Duodenal mucosa (tissue), 2 donors: ENCODE data around the gene TLDC2.

Source experiments
- H3K27ac ChIP-seq: one replicate; pipeline ENCODE4 v1.7.0; 2013; ENCODE audit warnings: low read depth, low read length
- H3K27me3 ChIP-seq, 2 donors: one replicate each; pipeline ENCODE4 v1.7.0; 2013; ENCODE audit warnings: low read length in 2 of 2, control low read depth in 1 of 2; ENCODE audit not compliant: insufficient read depth in 2 of 2, control insufficient read depth in 1 of 2
- H3K36me3 ChIP-seq, 2 donors: one replicate each; pipeline ENCODE4 v1.7.0; 2013; ENCODE audit warnings: low read length in 2 of 2, control low read depth in 1 of 2; ENCODE audit not compliant: insufficient read depth in 2 of 2, control insufficient read depth in 1 of 2
- H3K4me1 ChIP-seq, 2 donors: one replicate each; pipeline ENCODE4 v1.7.0; 2013; ENCODE audit warnings: low read length in 2 of 2, control low read depth in 1 of 2; ENCODE audit not compliant: insufficient read depth in 2 of 2, control insufficient read depth in 1 of 2
- H3K4me3 ChIP-seq, 2 donors: one replicate each; pipeline ENCODE4 v1.7.0; 2013; ENCODE audit warnings: low read length in 2 of 2, low read depth in 1 of 2
- H3K9ac ChIP-seq, 2 donors: one replicate each; pipeline ENCODE4 v1.7.0; 2013; ENCODE audit warnings: low read length in 2 of 2, low read depth in 1 of 2
- H3K9me3 ChIP-seq, 2 donors: one replicate each; pipeline ENCODE4 v1.7.0; 2013; ENCODE audit warnings: low read length in 2 of 2, control low read depth in 1 of 2; ENCODE audit not compliant: control insufficient read depth in 1 of 2

Gene TLDC2

GRCh38 chr20:36937402-36937770, 61.4 kb downstream of the TLDC2 start:
- H3K9ac ChIP-seq = no peak overlapping the region
- H3K27me3 ChIP-seq = no peaks in the 10 kb centered on the region
- H3K9me3 ChIP-seq = no peaks in the 10 kb centered on the region
- H3K4me1 ChIP-seq = peaks cover 17 to 22% of the 10 kb centered on the region in 2 donors
- H3K27ac ChIP-seq = no peak overlapping the region
- H3K36me3 ChIP-seq = peaks cover 0 to 24% of the 10 kb centered on the region in 2 donors
- H3K4me3 ChIP-seq = no peak overlapping the region

GRCh38 chr20:36941401-36941835, 65.5 kb downstream of the TLDC2 start:
- peak overlapping the region; percentile 41 for H3K27ac ChIP-seq
- peaks cover 29 to 39% of the 10 kb centered on the region in 2 donors for H3K4me1 ChIP-seq
- H3K4me3 ChIP-seq = no peak overlapping the region
- peaks cover 0 to 19% of the 10 kb centered on the region in 2 donors for H3K36me3 ChIP-seq
- no peaks in the 10 kb centered on the region for H3K9me3 ChIP-seq
- no peak overlapping the region for H3K9ac ChIP-seq
- no peaks in the 10 kb centered on the region for H3K27me3 ChIP-seq
